ENCODE measurements around the gene IKBKE.

The IKBKE gene

DNA sequence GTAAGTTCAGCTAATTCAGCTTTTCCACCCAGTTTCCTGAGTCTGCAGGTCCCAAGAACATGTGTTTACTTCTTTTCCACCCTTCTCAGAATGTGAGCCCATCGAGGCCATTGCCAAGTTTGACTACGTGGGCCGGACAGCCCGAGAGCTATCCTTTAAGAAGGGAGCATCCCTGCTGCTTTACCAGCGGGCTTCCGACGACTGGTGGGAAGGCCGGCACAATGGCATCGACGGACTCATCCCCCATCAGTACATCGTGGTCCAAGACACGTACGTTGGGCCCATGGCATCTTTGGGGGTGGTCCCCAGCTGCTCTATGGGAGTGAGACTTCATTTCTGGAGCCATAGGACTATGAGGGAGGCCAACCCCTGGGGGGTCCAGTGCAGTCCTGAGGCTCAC, 17.2 kb upstream of the IKBKE start:
- in situ Hi-C loops (cut with MboI; ENCODE audit: low sequenced_read_pairs) = no loop called here

DNA sequence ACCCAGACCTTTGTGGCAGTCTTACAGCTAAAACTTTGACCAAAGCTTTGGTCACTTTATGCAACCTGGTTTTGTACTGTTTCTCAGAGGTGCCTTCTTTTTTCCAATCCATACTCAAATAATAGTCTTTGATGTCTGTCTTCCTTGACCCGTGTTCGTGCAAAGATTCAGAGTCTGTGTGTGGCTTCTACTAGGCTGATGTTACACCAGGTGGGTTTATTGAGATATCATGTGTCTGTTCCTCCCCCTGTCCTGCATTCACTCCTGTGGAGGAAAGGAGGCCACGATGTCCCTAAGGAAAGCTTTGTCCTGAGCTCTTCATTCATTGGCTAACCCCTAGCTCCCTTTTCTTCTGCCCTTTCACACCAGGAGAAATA, 15.0 kb upstream of the IKBKE start:
- in situ Hi-C loops (cut with MboI; ENCODE audit: low sequenced_read_pairs) = no loop called here

GRCh38 chr1:206455666-206456344, 14.5 kb upstream of the IKBKE start:
- in situ Hi-C loops (cut with MboI; ENCODE audit: low sequenced_read_pairs) = no loop called here

DNA sequence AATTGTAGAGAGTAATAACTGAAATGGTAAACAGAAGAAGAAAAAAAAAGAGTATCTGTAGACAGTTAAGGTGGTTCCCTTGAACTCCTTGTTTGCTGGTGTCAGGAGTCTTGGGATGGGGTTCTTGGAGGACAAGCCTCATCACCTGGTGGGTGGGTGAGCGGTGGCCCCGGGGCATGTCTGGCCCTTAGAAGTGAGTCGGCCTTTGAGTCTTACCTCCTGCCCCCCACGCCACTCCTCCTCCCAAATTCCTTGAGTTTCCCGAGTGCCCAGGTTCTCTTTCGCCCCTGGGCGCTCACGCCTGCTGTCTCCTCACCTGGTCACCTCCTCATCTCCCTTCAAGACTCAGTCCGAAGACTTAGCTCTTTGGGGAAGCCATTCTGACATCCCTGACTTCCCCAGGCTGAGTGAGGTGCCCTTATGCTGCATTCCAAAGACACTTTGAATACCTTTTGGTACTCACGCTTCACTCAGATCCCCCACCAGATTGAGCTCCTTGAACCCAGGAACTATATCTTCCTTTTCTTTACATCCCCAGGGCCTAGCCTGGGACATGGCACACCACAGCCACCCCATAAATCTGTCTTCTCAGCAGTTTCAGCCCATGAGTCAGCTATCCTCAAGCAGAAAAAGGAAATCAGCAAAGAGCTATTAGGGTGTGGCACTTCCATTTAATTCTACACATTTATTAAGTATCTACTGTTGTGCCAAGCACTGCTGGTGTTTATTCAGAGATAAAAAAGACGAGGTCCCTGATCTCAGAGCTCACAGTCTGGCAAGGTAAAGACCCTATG, 13.5 kb upstream of the IKBKE start:
- in situ Hi-C loops (cut with MboI; ENCODE audit: low sequenced_read_pairs) = no loop called here

- in situ Hi-C loops (cut with MboI; ENCODE audit: low sequenced_read_pairs) = no loop called here
Observed at GRCh38 chr1:206457408-206458120, 12.7 kb upstream of the IKBKE start.

DNA sequence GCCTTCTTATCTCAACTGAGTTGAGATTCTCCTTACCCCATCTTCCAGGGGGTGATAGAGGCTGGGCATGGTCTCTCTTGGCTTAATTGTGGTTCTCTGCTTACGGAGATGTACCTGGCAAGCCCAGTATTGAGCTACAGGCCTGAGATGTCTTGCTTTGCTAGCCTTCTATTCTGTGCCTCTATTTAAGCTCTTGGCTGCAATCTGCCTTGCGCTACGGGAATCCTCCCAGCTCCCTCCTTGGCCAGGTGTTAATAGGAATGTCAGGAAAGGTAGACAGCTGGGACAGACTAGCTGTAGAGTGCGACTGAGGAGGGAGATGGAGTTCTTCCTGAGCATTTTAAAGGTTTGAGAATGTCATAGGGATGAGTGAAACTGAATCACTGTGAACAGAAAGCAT, 10.6 kb upstream of the IKBKE start:
- in situ Hi-C loops (cut with MboI; ENCODE audit: low sequenced_read_pairs) = no loop called here

- in situ Hi-C loops (cut with MboI; ENCODE audit: low sequenced_read_pairs) = no loop called here
Observed at GRCh38 chr1:206460836-206461426, 9.3 kb upstream of the IKBKE start.

- in situ Hi-C loops (cut with MboI; ENCODE audit: low sequenced_read_pairs) = no loop called here
Observed at GRCh38 chr1:206461602-206462455, 8.4 kb upstream of the IKBKE start.

GRCh38 chr1:206463137-206463536, 7.1 kb upstream of the IKBKE start:
- in situ Hi-C loops (cut with MboI; ENCODE audit: low sequenced_read_pairs) = no loop called here

DNA sequence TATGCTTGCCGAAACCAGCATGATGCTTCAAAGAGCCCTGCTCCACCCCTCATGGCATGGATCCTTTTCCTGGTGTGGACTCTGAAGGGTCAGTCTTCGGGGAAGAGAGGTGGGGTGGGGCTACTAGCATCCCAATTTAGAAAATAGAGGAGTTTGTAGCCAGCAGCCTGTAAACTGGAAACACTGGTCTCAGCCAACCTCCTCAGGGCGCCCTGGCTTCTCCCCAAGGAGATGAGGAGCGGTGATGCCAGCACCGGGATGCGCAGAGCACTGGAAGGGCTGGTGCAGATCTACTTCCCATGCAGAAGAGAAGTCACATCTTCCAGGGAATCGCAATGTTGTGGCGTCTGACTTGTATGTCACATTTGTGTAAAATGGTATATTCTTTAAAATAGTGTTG, 6.4 kb upstream of the IKBKE start:
- in situ Hi-C loops (cut with MboI; ENCODE audit: low sequenced_read_pairs) = no loop called here

- in situ Hi-C loops (cut with MboI; ENCODE audit: low sequenced_read_pairs) = no loop called here
Observed at GRCh38 chr1:206464456-206464964, 5.8 kb upstream of the IKBKE start.

DNA sequence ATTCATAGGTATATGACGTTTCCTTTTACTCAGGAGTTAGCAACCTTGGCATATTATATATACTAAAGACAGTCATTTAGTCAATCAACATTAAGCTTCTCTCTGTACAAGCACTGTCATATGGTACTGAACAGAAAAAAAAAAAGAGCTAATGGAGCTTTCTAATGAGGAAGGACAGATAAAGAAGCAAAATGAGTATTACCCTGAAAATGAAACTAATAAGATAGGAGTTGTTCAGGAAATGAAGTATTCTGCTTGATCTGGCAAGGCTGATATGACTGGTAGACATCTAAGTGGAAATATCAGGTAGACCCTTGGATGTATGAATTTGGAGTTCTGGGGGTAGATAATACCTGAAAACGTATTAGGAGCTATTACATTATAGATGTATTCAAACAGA, 4.3 kb upstream of the IKBKE start:
- in situ Hi-C loops (cut with MboI; ENCODE audit: low sequenced_read_pairs) = no loop called here

- in situ Hi-C loops (cut with MboI; ENCODE audit: low sequenced_read_pairs) = no loop called here
Observed at GRCh38 chr1:206466840-206467649, 3.2 kb upstream of the IKBKE start.

GRCh38 chr1:206467915-206468314, 2.4 kb upstream of the IKBKE start:
- in situ Hi-C loops (cut with MboI; ENCODE audit: low sequenced_read_pairs) = no loop called here

- in situ Hi-C loops (cut with MboI; ENCODE audit: low sequenced_read_pairs) = no loop called here
Observed at GRCh38 chr1:206468571-206468970, 1.7 kb upstream of the IKBKE start.

DNA sequence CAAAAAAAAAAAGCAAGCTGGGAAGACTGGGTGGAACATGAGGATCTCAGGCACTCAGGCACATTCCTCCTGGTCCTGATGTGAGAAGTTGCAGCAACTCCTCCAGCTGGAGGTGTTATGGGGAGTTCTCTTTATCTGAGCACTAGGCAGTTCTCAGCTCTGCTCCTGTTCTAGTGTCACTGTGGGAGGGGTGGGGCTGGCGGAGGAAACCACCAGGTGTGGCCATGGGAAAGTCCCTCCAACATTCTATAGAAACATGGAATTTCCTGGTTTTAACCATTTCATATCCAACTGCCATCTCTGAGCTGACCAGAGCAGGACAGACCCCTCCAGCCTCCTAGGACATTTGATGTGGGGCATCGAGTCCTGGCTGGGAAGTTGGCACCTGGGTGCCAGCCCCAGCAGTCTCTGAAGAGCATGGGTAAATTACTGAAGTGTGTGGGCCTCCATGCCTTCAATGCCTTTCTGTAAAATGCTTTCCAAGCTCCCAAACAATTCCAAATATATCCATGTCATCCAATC, 804 bp upstream of the IKBKE start:
- in situ Hi-C loops (cut with MboI; ENCODE audit: low sequenced_read_pairs) = no loop called here

GRCh38 chr1:206470692-206471414, 577 bp downstream of the IKBKE start:
- in situ Hi-C loops (cut with MboI; ENCODE audit: low sequenced_read_pairs) = no loop called here

DNA sequence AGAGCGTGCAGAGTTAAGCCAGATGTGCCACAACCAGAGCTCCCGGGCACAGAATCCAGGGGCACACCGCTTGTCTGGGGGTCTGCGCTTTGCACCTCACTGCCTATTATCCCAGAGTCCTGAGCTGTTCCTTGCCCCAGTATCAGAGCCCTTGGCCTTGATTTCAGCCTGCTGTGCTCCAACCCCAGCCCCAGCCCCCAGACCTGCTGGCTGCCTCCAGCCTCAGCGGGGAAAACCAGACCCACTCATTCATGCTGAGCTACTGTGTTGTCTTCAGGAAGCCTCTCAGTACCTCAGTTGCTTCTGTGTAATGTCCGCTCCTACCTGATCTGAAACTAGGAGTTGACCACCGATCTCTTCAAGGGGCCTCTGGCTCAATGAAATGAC, 1.1 kb downstream of the IKBKE start:
- in situ Hi-C loops (cut with MboI; ENCODE audit: low sequenced_read_pairs) = no loop called here

GRCh38 chr1:206472024-206472423, 1.7 kb downstream of the IKBKE start:
- in situ Hi-C loops (cut with MboI; ENCODE audit: low sequenced_read_pairs) = no loop called here

Measured in HL-60/S4 treated with retinoic acid at 250 ng/mL for 4 days and 3 days (cell line).